ENCODE data around the gene CAPN12. TPM values are rescaled to one million over a fixed set of nuclear protein-coding genes. Genes with fewer than 3 reads are reported as not detected.

The CAPN12 gene
- total and polyA plus RNA-seq, 2 of the 4 experiments (the other 2 are of a cell fraction) = 0.18 to 0.97 TPM

- Histone ChIP-seq H2AK9ac (replicated peaks; ENCODE audit: low read depth, low read length, poor library complexity) (no peak overlapping the region), H3K56ac (ENCODE audit: extremely low read depth, insufficient read depth, low read length) (no peak overlapping the region), H4K20me1 (ENCODE audit: insufficient read depth, low read length) (peaks cover 20% of the 10 kb centered on the region), H3K36me3 (ENCODE audit: control insufficient read depth, insufficient read depth, low read length) (peaks cover 5% of the 10 kb centered on the region; the same call in 1 of the 2 replicates), H3K23ac (ENCODE audit: low read depth, low read length) (no peak overlapping the region), H3K9ac (ENCODE audit: low read depth, low read length) (no peak overlapping the region), H3K79me1 (ENCODE audit: low read depth in 1 of 2, low read length in 2 of 2) (peaks cover 0 to 2% of the 10 kb centered on the region in 2 experiments; a peak in 1 of 4 replicates), H3K27me3 (ENCODE audit: control insufficient read depth, insufficient read depth, low read length) (no peaks in the 10 kb centered on the region), H2BK5ac (ENCODE audit: low read depth, low read length, poor library complexity, severe bottlenecking) (no peak overlapping the region), H4K5ac (ENCODE audit: low read depth, low read length) (no peak overlapping the region), H3K9me3 (ENCODE audit: control insufficient read depth, insufficient read depth, low read length) (no peaks in the 10 kb centered on the region), H3K18ac (ENCODE audit: low read depth, low read length) (no peak overlapping the region), H3K4ac (ENCODE audit: low read depth, low read length) (no peak overlapping the region), H2BK120ac (ENCODE audit: low read depth, low read length) (no peak overlapping the region), H2AFZ (replicated peaks; ENCODE audit: low read length, poor library complexity) (peak overlapping the region; percentile 77), H2BK20ac (ENCODE audit: low read depth, low read length) (no peak overlapping the region), H2AK5ac (ENCODE audit: low read depth, low read length) (no peak overlapping the region), H4K8ac (ENCODE audit: low read depth in 2 of 2, low read length in 2 of 2) (no peak overlapping the region), H2BK15ac (ENCODE audit: low read depth, low read length) (no peak overlapping the region), H4K91ac (ENCODE audit: insufficient read depth, low read depth, low read length) (no peak overlapping the region), H3K9me1 (ENCODE audit: insufficient read depth, low read length) (0 out of 2 replicates have a peak, but pooled peaks cover 3% of the 10 kb centered on the region), H3K27ac (ENCODE audit: insufficient read depth, low read length) (no peak overlapping the region), H3K14ac (replicated peaks; ENCODE audit: low read depth, low read length) (no peak overlapping the region), H3K4me1 (ENCODE audit: control insufficient read depth, insufficient read depth, low read length) (peaks cover 13% of the 10 kb centered on the region), H3K4me2 (ENCODE audit: low read depth, low read length) (peak overlapping the region; percentile 28; the same call in 1 of the 2 replicates), H3K4me3 (ENCODE audit: insufficient read depth, low read depth, low read length) (no peak overlapping the region; the same call in 1 of the 2 replicates)
- ChIA-PET CTCF (no interaction called here), POLR2A (ENCODE audit: unreplicated experiment) (no interaction called here)
- no TSS peak for BruUV-seq (replicated peaks)
- no peak for DNase-seq
- 12% methylated on average over 14 of the region's 36 CpGs; no CpG with 5 or more reads in 1 of the 2 experiments for WGBS, 2 experiments (ENCODE audit: extremely low coverage in 2 of 2, insufficient read length in 1 of 2)
- ATAC-seq (ENCODE audit: low read depth) = no peak
- intact Hi-C loops (cut with micrococcal nuclease) = no loop called here
- dilution Hi-C loops (cut with HindIII; ENCODE audit: low sequenced_read_pairs, unreplicated experiment) = no loop called here
- no peak for TF ChIP-seq MAFK (IDR thresholded peaks at IDR 0.05; ENCODE audit: low read depth, low read length)
- TF ChIP-seq NFE2L2 (IDR thresholded peaks at IDR 0.05; ENCODE audit: low read depth, low read length) = no peak
- no peak for TF ChIP-seq FOS (IDR thresholded peaks at IDR 0.05; ENCODE audit: low read depth, low read length)
- no peak for TF ChIP-seq CHD1 (IDR thresholded peaks at IDR 0.05; ENCODE audit: low read depth, low read length)
- TF ChIP-seq RAD21 (IDR thresholded peaks at IDR 0.05; ENCODE audit: low read length) = no peak
- no peak for TF ChIP-seq USF2 (IDR thresholded peaks at IDR 0.05; ENCODE audit: low read depth, low read length)
- no peak for TF ChIP-seq RFX5 (IDR thresholded peaks at IDR 0.05; ENCODE audit: low read depth, low read length)
- TF ChIP-seq SMC3 (IDR thresholded peaks at IDR 0.05; ENCODE audit: low read depth, low read length) = no peak
- TF ChIP-seq MXI1 (IDR thresholded peaks at IDR 0.05; ENCODE audit: borderline replicate concordance, low read depth, low read length) = no peak
- no peak for TF ChIP-seq ELK1 (IDR thresholded peaks at IDR 0.05; ENCODE audit: borderline replicate concordance, low read depth, low read length)
- TF ChIP-seq POLR2A (IDR thresholded peaks at IDR 0.05; ENCODE audit: low read depth, low read length) = no peak
- TF ChIP-seq, protein P1, sequence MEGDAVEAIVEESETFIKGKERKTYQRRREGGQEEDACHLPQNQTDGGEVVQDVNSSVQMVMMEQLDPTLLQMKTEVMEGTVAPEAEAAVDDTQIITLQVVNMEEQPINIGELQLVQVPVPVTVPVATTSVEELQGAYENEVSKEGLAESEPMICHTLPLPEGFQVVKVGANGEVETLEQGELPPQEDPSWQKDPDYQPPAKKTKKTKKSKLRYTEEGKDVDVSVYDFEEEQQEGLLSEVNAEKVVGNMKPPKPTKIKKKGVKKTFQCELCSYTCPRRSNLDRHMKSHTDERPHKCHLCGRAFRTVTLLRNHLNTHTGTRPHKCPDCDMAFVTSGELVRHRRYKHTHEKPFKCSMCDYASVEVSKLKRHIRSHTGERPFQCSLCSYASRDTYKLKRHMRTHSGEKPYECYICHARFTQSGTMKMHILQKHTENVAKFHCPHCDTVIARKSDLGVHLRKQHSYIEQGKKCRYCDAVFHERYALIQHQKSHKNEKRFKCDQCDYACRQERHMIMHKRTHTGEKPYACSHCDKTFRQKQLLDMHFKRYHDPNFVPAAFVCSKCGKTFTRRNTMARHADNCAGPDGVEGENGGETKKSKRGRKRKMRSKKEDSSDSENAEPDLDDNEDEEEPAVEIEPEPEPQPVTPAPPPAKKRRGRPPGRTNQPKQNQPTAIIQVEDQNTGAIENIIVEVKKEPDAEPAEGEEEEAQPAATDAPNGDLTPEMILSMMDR (conservative IDR thresholded peaks at IDR 0.05; ENCODE audit: low read depth, low read length) = no peak
- TF ChIP-seq BHLHE40 (IDR thresholded peaks at IDR 0.05; ENCODE audit: low read depth, low read length) = no peak
- no peak for TF ChIP-seq MAZ (IDR thresholded peaks at IDR 0.05; ENCODE audit: borderline replicate concordance, low read depth, low read length)
- in situ Hi-C loops (cut with MboI; ENCODE audit: low sequenced_read_pairs) = loop anchor here (25.0 kb wide), 1 partner anchor 176 kb away; the partner anchor contains the start of gene CCER2
Measured at GRCh38 chr19:38736413-38737280, 7.6 kb downstream of the CAPN12 start.

All from IMR-90 (cell line).